ENCODE measurements around the gene CAPN13.

DNA sequence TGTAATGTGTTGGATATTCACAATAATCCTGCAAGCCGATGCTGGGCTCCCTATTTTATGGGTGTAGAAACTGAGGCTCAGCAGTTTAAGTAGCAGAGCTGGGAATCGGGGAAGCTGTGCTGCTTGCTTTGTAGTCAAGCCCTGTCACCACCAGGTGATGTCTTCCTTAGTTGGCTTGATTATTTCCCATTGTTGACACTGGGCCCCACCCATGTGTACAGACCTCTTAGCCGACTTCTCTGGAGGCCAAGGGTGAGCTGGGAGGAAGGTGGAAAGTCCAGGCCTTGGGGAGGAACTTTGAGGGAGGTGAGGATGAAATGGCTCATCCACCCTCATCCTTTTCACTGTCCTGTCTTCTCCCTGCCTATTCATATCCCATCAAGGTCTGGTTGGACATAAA lies 60.0 kb downstream of the CAPN13 start:
- TF ChIP-seq, protein P1, sequence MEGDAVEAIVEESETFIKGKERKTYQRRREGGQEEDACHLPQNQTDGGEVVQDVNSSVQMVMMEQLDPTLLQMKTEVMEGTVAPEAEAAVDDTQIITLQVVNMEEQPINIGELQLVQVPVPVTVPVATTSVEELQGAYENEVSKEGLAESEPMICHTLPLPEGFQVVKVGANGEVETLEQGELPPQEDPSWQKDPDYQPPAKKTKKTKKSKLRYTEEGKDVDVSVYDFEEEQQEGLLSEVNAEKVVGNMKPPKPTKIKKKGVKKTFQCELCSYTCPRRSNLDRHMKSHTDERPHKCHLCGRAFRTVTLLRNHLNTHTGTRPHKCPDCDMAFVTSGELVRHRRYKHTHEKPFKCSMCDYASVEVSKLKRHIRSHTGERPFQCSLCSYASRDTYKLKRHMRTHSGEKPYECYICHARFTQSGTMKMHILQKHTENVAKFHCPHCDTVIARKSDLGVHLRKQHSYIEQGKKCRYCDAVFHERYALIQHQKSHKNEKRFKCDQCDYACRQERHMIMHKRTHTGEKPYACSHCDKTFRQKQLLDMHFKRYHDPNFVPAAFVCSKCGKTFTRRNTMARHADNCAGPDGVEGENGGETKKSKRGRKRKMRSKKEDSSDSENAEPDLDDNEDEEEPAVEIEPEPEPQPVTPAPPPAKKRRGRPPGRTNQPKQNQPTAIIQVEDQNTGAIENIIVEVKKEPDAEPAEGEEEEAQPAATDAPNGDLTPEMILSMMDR (IDR thresholded peaks at IDR 0.05) = no peak
- TF ChIP-seq POLR2A (IDR thresholded peaks at IDR 0.05) = no peak

All from esophagus squamous epithelium (tissue), 4 donors.